HG03575 (cell line): ENCODE data around the gene STK36.
"Not testable (repeated sequence)": the region's sequence is repeated elsewhere in the genome, so short reads cannot be mapped to it uniquely, and the experiment has no call there.

Experiments
- ATAC-seq: cut with Tn5 transposase; IDR thresholded peaks from one replicate; pipeline ENCODE4 v1.9.1; 2021; ENCODE audit not compliant: unreplicated experiment, insufficient number of reproducible peaks, low FRiP score; ENCODE audit errors: extremely low read depth

STK36 gene

GRCh38 chr2:218658671-218659257 is 13.1 kb upstream of the STK36 start:
- no peak for ATAC-seq

- ATAC-seq, result no peak
These were observed 12.5 kb upstream of the STK36 start, which contains the start of the genes BCS1L and ZNF142 for GRCh38 chr2:218659258-218659987. BCS1L (plus strand) TSS chr2:218659683; CDS start chr2:218660988, 1,305 bp downstream. ZNF142 (minus strand) TSS chr2:218659623; CDS start chr2:218656429, 3,194 bp downstream.

DNA sequence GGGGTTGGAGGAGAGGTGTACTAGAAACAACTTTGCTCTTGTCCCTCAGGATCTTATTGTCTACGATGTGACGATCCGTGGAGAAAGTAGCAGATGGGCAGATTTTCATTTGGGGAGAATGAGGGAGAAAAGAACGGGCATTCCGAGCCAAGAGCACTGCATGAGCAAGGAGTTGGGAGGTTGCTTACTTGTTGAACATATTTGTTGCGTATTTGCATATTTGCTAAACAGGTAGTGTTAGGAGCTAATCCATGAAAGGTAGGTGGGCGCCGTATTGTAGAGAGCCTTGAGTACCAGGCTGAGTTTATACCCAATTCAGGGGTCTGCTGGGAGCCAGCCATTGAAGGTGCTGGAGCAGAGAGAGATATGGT is 11.9 kb upstream of the STK36 start:
- no peak for ATAC-seq

- no peak for ATAC-seq
These were observed 9.5 kb upstream of the STK36 start for GRCh38 chr2:218662377-218662776.

DNA sequence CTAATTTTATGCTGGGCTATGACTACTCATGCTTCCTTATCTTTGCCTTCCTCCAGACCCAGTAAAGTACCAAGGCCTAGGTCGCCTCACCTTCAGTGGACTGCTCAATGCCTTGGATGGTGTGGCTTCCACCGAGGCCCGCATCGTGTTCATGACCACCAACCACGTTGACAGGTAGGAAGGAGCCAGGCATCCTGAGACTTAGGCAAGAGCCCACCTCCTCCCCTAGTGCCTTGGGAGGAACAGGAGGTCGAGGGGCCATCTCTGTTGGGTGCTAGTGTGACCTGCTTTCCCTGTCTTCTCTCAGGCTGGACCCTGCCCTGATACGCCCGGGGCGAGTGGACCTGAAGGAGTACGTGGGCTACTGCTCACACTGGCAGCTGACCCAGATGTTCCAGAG is 9.1 kb upstream of the STK36 start:
- ATAC-seq, result no peak

- no peak for ATAC-seq
These were observed 8.0 kb upstream of the STK36 start for GRCh38 chr2:218663901-218664300.

DNA sequence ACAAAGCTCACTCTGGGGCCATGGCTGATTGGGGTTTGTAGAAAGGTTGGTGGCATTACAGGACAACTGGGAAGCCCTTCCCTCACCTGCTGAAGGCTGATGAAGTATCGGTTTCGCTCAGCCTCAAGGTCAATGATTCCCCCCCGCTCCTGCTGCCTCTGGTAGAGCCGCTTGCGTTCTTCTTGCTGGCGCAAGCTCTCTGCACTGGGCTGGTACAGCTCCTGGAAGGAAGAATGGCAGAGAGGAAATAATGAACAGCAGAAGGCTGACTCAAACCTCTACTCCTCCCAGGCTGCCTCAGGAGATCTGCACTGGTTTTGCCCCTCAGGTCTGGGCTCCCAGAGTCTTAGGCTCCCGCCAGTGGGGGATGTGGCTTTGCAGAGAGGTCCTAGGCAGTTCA is 7.2 kb upstream of the STK36 start:
- no peak for ATAC-seq

DNA sequence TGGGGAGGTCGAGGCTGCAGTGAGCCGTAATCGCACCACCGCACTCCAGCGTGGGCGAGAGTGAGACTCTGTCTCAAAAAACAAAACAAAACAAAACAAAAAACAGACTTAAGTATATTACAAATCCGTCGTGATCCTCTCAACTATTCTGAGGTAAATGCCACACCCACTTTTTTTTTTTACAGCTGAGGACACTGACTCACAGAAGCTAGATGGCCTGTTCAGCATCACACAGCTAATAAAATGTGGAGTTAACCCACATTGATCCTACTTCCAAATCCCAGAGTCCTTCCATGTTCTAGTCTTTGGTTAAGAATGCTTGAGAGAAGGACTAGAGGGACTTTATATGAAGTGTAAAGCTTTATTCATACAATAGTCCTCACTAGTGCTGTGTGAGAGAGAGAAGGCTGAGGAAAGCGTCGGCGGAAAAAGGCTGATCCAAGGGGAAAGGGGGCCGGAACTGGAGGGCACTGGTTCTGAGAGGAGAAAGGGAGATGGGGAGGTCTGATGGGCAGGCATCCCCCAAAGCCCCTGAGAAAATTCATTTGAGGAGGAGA is 711 bp upstream of the STK36 start:
- ATAC-seq, result no peak

DNA sequence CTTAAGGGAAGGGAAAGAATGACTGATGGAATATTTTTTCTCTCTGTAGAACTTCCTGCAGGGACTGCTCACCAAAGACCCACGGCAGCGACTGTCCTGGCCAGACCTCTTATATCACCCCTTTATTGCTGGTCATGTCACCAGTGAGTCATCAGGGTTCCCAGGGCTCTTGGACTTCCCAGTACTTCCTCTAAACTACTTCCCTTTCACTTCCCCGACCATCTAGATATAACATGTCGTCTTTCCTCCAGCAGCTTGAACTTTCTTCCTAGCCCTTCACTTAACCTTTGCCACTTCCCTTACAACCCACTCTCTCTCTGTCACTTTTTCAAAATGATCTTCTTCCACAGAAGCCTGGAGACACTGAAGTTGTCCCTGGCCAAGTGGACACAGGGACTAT is 7.2 kb downstream of the STK36 start:
- ATAC-seq, result no peak

- no peak for ATAC-seq
These were observed 8.2 kb downstream of the STK36 start for GRCh38 chr2:218680061-218680460.

GRCh38 chr2:218687400-218688060 is 15.6 kb downstream of the STK36 start:
- not testable (repeated sequence) for ATAC-seq

DNA sequence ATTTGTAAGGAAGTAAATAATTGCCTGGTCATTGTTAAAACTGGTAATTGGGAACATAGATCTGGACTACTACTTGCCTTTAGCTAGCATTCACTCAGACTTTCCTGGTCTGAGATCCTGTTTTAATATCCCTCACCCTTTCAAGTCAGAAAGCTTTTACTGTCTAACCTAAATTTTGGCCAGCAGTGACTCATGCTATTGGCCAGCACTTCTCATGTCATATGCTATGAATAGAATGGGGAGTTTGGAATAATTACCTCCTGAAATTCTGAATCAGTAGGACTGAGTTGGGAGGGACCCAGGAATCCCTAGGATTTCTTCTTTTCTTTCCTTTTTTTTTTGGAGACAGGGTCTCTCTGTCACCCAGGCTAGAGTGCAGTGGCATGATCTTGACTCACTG is 19.3 kb downstream of the STK36 start:
- ATAC-seq, result no peak

DNA sequence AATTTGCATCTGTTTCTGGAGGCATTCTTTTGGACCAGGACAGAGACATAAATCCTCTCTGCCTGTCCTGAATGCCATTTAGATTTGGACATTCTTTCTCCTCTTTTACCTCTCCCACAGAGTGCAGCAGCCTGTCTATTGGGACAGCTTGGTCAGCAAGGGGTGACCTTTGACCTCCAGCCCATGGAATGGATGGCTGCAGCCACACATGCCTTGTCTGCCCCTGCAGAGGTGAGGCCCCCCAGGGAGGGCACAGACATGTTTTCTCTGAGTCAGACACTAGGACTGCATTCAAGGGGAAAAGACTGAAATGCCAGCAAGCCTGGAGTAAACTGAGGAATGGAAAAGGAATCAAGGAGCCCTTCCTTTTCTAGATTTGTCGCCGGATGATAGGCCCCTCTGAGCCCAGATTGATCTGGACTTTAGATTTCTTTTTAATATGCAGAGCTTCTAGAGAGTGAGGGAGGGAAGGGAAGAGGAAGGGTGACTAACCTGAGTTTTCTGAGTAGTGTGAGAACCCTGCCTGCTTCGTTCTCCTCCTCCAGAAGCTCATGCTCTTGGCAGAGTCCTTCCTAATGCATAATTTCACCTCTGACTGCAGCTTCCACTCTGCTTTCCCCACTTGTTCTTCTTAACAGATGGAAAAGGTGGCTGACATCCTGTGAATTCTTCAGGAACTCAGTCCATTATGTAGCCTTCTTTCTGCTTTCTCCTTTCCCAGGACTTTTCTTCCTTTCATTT is 22.7 kb downstream of the STK36 start:
- no peak for ATAC-seq

GRCh38 chr2:218698885-218699284 is 27.0 kb downstream of the STK36 start:
- no peak for ATAC-seq

GRCh38 chr2:218701806-218702205 is 29.9 kb downstream of the STK36 start:
- ATAC-seq, result no peak

- no peak for ATAC-seq
These were observed 31.5 kb downstream of the STK36 start for GRCh38 chr2:218703341-218703740.

DNA sequence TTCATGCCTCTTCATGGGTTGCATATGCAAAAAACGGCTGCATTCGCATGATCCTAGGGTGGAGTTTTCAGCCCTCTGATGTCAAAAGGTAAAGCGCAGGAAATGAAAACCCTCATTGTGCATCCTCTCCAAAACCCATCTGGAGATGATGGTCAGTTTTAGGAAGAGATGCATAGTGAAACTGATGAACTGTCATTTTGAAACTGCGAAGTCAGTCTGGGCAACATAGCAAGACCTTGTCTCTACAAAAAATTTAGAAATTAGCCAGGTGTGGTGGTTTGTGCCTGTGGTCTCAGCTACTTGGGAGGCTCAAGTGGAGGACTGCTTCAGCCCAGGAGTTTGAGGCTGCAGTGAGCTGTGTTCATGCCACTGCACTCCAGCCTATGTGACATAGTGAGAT is 36.2 kb downstream of the STK36 start:
- ATAC-seq, result no peak

DNA sequence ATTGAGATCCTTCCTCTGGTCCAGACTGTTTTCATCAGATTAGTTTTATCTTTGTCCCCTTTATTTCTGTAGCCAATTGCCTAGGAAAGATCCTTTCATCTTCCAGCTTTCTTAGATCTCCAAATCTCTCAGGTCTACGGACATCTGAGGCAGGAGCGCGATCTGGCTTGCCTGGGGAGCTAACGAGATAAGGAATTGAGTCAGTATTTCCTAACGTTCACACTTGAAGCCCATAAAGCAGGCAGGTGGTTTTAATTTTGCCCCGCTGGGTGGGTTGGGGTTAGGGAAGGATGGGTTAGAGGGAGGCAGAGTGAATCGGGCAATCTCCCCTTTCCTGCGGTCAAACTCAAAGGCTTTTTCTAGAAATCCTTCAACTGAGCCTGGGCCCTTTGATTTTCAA is 38.0 kb downstream of the STK36 start:
- ATAC-seq, result no peak

DNA sequence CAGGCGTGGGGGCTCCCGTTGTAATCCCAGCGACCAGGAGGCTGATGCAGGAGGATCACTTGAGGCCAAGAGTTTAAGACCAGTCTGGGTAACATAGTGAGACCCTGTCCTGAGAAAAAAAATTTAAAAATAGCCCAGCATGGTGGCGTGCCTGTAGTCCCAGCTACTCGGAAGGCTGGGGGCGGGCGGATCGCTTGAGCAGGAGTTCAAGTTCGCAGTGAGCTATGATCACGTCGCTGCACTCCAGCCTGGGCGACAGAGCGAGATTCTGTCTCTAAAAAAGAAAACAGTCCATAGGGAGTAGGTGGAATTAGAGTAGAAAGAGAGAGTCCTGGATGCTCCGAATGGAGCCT is 38.4 kb downstream of the STK36 start:
- ATAC-seq, result no peak
